MCF 10A (cell line): Measurements from ENCODE around the gene HEMK1. TPM values are rescaled to one million over a fixed set of nuclear protein-coding genes. Genes with fewer than 3 reads are reported as not detected.

Experiments used
- BruUV-seq: library from RNA; stranded (reverse); fragments of 400-500 nt; replicated peaks from 2 replicates; lab custom pipeline; 2021; lab: Mats Ljungman, UMichigan
- CTCF ChIA-PET: fragments of 300-600 bp; sonication (Branson Sonifier 250); formaldehyde crosslinking; extraction: SDS; loops from one replicate; lab custom pipeline; 2021; ENCODE audit warnings: antibody characterized with exemption, inconsistent platforms; lab: Yijun Ruan, JAX
- POLR2A ChIA-PET: fragments of 300-600, 350-650 bp; sonication (Branson Sonifier 250); formaldehyde crosslinking; extraction: SDS; loops from one replicate; lab custom pipeline; 2020; ENCODE audit warnings: antibody characterized with exemption, inconsistent platforms; lab: Yijun Ruan, JAX
- DNase-seq: peaks from one replicate; pipeline ENCODE4 v3.0.0-alpha.2; 2018; ENCODE audit not compliant: unreplicated experiment
- H3K27ac Mint-ChIP-seq: one replicate; pipeline ENCODE4 v1.8.0; 2022; ENCODE audit warnings: mild to moderate bottlenecking, low read depth, mixed read lengths; ENCODE audit not compliant: unreplicated experiment
- H3K27me3 Mint-ChIP-seq: one replicate; pipeline ENCODE4 v1.8.0; 2022; ENCODE audit warnings: mixed read lengths; ENCODE audit not compliant: insufficient read depth, unreplicated experiment
- H3K36me3 Mint-ChIP-seq: one replicate; pipeline ENCODE4 v1.8.0; 2022; ENCODE audit warnings: mild to moderate bottlenecking, moderate library complexity, mixed read lengths; ENCODE audit not compliant: insufficient read depth, unreplicated experiment
- H3K4me1 Mint-ChIP-seq: one replicate; pipeline ENCODE4 v1.8.0; 2022; ENCODE audit warnings: mixed read lengths; ENCODE audit not compliant: insufficient read depth, unreplicated experiment
- H3K4me3 Mint-ChIP-seq: one replicate; pipeline ENCODE4 v1.8.0; 2022; ENCODE audit warnings: mild to moderate bottlenecking, moderate library complexity, mixed read lengths; ENCODE audit not compliant: unreplicated experiment
- H3K9me3 Mint-ChIP-seq: one replicate; pipeline ENCODE4 v1.8.0; 2022; ENCODE audit warnings: mixed read lengths; ENCODE audit not compliant: unreplicated experiment
- intact Hi-C: fragments of 100-400 bp; cut with micrococcal nuclease; formaldehyde crosslinking; loops from 2 replicates; pipeline ENCODE4 v1.14.1; 2022
- total RNA-seq: library from RNA; stranded (reverse); gene quantifications from 2 replicates; pipeline ENCODE4 v1.2.3, GENCODE V29; 2022
- TF ChIP-seq, protein P1 (sequence below): fragments of 200-600 bp; IDR thresholded peaks from one replicate; pipeline ENCODE4 v1.8.0; 2022; ENCODE audit warnings: antibody characterized with exemption, mild to moderate bottlenecking; ENCODE audit not compliant: unreplicated experiment

The HEMK1 gene
- total RNA-seq, 1 experiment from 2014 or later, result 19.9 TPM

DNA sequence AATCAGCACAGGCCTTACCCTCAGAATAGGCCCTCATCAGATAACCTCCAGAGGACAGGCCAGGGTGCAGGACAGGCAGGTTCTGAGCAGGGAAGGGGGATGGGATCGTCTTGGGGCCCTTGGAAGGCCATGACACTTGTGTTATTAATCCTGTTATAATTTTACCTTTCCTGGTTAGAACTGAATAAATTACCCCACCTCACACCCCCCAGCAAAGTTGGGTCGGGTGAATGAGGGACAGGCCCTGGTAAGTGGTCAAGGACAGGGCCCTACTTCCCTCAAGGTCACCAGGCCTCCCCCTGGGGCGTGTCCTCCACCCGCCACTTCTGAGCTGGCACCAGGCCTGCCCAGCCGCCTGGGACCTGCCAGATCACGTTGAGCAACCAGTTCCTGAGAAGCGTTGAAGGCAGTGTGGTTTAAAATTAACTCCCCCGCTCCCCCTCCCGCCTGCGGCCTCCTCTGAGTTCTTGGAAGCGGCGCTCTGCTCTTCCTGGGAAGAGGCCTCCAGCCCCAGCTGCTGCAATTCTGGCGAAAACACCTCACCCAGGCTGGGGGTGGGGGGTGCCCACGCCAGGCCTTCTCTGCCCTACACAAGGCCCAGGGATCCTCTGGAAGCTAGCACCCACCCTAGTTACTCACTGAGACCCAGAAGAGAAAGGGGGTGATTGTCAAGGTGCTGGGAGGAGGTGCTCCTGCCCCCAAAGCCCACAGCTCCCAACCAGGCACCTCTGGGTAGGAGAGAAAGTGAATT, 31.7 kb downstream of the HEMK1 start:
- peak overlapping the region; percentile 30 for H3K4me3 Mint-ChIP-seq
- CTCF ChIA-PET, result interaction anchor here (0.6 to 6.9 kb wide), 14 partner anchors 10 to 789 kb away, joined by 3 to 78 read pairs (median 6); partner anchors contain the start of genes HEMK1 and MAPKAPK3
- H3K27me3 Mint-ChIP-seq, result no peaks in the 10 kb centered on the region
- H3K27ac Mint-ChIP-seq, result peak overlapping the region; percentile 89
- DNase-seq, result peak; percentile 98
- no TSS peak for BruUV-seq
- POLR2A ChIA-PET, result interaction anchor here (0.6 to 4.5 kb wide), 13 partner anchors 8 to 1448 kb away, joined by 3 to 63 read pairs (median 4); partner anchors contain the start of genes CISH, HEMK1, MANF and MAPKAPK3
- intact Hi-C loops, result loop anchor here (1.0 kb wide), 1 partner anchor 32 kb away; the partner anchor contains the start of gene HEMK1
- TF ChIP-seq, protein P1, sequence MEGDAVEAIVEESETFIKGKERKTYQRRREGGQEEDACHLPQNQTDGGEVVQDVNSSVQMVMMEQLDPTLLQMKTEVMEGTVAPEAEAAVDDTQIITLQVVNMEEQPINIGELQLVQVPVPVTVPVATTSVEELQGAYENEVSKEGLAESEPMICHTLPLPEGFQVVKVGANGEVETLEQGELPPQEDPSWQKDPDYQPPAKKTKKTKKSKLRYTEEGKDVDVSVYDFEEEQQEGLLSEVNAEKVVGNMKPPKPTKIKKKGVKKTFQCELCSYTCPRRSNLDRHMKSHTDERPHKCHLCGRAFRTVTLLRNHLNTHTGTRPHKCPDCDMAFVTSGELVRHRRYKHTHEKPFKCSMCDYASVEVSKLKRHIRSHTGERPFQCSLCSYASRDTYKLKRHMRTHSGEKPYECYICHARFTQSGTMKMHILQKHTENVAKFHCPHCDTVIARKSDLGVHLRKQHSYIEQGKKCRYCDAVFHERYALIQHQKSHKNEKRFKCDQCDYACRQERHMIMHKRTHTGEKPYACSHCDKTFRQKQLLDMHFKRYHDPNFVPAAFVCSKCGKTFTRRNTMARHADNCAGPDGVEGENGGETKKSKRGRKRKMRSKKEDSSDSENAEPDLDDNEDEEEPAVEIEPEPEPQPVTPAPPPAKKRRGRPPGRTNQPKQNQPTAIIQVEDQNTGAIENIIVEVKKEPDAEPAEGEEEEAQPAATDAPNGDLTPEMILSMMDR, result no peak
- H3K36me3 Mint-ChIP-seq, result no peaks in the 10 kb centered on the region
- H3K4me1 Mint-ChIP-seq, result peaks cover 21% of the 10 kb centered on the region
- no peaks in the 10 kb centered on the region for H3K9me3 Mint-ChIP-seq

DNA sequence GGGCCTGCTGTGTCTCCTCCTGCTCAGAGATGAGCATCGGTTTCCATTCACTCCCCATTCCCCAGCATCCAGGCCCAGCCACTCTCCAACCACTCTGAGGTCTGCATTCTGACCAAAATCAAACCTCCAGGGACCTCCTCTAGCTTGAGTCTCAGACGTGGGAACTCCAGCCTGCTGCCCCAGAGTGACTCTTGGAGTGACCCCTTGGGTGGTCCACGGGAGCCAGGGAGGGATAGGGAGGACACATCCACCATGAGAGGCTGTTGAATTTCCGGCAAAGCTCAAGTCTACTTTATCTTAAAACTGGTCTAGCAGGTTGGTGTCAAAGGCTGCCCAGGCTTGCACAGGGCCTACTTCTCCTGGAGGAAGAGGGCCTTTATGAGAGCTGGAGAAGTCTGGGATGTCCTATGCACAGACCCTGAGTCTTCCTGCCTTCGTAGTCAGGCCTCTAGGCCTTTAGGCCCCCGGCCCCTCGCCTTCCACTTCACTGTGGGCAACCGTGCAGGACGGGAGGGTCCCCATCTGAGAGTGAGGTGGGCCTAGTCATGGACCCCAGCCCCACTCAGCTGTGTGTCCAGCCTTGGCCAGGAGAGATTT, 33.4 kb downstream of the HEMK1 start:
- H3K4me3 Mint-ChIP-seq, result no peak overlapping the region
- TF ChIP-seq, protein P1, result no peak
- ChIA-PET CTCF (interaction anchor here (0.9 to 6.9 kb wide), 8 partner anchors 13 to 255 kb away, joined by 3 to 78 read pairs (median 8); partner anchors contain the start of genes HEMK1 and MAPKAPK3), POLR2A (interaction anchor here (0.9 to 4.5 kb wide), 6 partner anchors 9 to 266 kb away, joined by 3 to 63 read pairs (median 9); partner anchors contain the start of genes CISH, HEMK1 and MAPKAPK3)
- intact Hi-C loops, result no loop called here
- no peak for DNase-seq
- no TSS peak for BruUV-seq
- peaks cover 21% of the 10 kb centered on the region for H3K4me1 Mint-ChIP-seq
- no peaks in the 10 kb centered on the region for H3K9me3 Mint-ChIP-seq
- H3K36me3 Mint-ChIP-seq, result no peaks in the 10 kb centered on the region
- H3K27me3 Mint-ChIP-seq, result no peaks in the 10 kb centered on the region
- peak overlapping the region; percentile 89 for H3K27ac Mint-ChIP-seq

DNA sequence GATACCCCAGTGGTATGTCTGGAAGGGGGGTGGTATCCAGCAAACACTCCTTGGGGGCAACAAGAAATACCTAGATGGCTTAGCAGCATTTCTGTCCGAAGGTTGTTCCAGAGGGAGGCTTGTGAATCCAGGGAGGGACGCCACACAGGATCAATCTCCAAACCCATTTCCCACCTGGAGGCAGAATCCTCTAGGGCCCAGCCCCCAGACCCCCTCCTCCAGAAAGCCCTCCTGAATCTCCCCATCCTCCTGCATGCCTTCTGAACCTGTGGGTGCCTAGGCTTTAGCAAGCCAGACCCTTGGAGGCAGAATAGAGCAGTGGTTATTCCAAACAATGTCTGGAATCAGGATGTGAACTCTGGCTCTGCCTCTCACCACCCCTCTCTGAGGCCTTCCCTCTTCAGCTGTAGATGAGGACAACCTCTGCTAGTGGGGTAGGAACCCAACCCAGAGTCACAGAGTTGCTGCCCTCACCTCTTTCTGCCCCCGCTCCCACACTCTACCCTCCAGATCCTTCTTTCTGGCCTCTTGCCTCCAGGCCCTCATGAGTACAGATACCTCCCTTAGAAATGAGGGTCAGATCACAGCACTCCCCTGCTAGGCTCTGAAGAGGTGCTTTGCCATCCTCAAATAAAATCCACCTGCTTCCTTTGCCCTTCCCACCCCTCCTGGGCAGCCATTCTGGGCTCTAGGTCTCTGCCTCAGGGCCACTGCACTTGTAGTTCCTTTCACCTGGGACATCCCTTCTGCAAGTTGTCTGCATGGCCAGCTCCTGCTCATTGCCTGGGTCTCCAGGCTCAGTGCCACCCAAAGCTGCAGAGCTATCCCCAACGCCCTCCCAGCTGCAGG, 34.2 kb downstream of the HEMK1 start:
- Mint-ChIP-seq H3K4me1 (peaks cover 21% of the 10 kb centered on the region), H3K4me3 (no peak overlapping the region), H3K27me3 (no peaks in the 10 kb centered on the region), H3K36me3 (no peaks in the 10 kb centered on the region), H3K27ac (peak overlapping the region; percentile 89), H3K9me3 (no peaks in the 10 kb centered on the region)
- intact Hi-C loops, result no loop called here
- CTCF ChIA-PET, result interaction anchor here (1.4 to 6.9 kb wide), 2 partner anchors 13 to 32 kb away, joined by 3 to 78 read pairs; partner anchors contain the start of gene MAPKAPK3
- POLR2A ChIA-PET, result interaction anchor here (2.7 to 4.5 kb wide), 2 partner anchors 9 to 34 kb away, joined by 34 to 63 read pairs; partner anchors contain the start of genes CISH and HEMK1
- TF ChIP-seq, protein P1, result no peak
- DNase-seq, result no peak
- no TSS peak for BruUV-seq
